Lung (tissue), 12 donors: ENCODE results near the gene ZYX. TPM values are rescaled to one million over a fixed set of nuclear protein-coding genes. Genes with fewer than 3 reads are reported as not detected.
"Not testable (repeated sequence)": the region's sequence is repeated elsewhere in the genome, so short reads cannot be mapped to it uniquely, and the experiment has no call there.

Experiments
- ATAC-seq: fragments of 200-7000 bp; cut with Tn5 transposase; one replicate; pipeline ENCODE4 v1.9.1; 2020; ENCODE audit warnings: moderate number of reproducible peaks; ENCODE audit not compliant: insufficient read depth, low FRiP score
- DNase-seq, 3 donors: peaks; one replicate each; pipeline ENCODE4 v3.0.0-alpha.2; 2013 to 2017
- H3K27ac ChIP-seq, 2 donors: one replicate each; pipeline ENCODE4 v1.5.1; 2013; ENCODE audit warnings: mild to moderate bottlenecking in 2 of 2, moderate library complexity in 2 of 2, control low read depth in 1 of 2, inconsistent platforms in 1 of 2, low read depth in 1 of 2, low read length in 1 of 2
- H3K27me3 ChIP-seq, 3 donors: one replicate each; pipeline ENCODE4 v1.5.1; 2013; ENCODE audit warnings: low read length in 2 of 3; ENCODE audit not compliant: control insufficient read depth in 3 of 3, insufficient read depth in 3 of 3
- H3K36me3 ChIP-seq, 4 donors: one replicate each; pipeline ENCODE4 v1.5.1; 2013; ENCODE audit warnings: low read length in 4 of 4, mild to moderate bottlenecking in 1 of 4, moderate library complexity in 1 of 4; ENCODE audit not compliant: control insufficient read depth in 4 of 4, insufficient read depth in 4 of 4
- H3K4me1 ChIP-seq, 5 donors: one replicate each; pipeline ENCODE4 v1.5.1; 2013; ENCODE audit warnings: low read length in 5 of 5, mild to moderate bottlenecking in 2 of 5, moderate library complexity in 1 of 5; ENCODE audit not compliant: control insufficient read depth in 5 of 5, insufficient read depth in 5 of 5
- H3K4me3 ChIP-seq: one replicate; pipeline ENCODE4 v1.5.1; 2013; ENCODE audit warnings: mild to moderate bottlenecking, control low read depth, moderate library complexity
- H3K9ac ChIP-seq, 2 donors: one replicate each; pipeline ENCODE4 v1.5.1; 2013; ENCODE audit warnings: low read length in 2 of 2, control low read depth in 1 of 2; ENCODE audit not compliant: insufficient read depth in 1 of 2
- H3K9me3 ChIP-seq, 4 donors: one replicate each; pipeline ENCODE4 v1.5.1; 2013; ENCODE audit warnings: low read length in 3 of 4, mild to moderate bottlenecking in 1 of 4, moderate library complexity in 1 of 4; ENCODE audit not compliant: control insufficient read depth in 4 of 4, insufficient read depth in 3 of 4
- WGBS, 2 donors: extraction: QIAGEN DNeasy Blood & Tissue Kit; methylation state at CpG; one replicate each; pipeline ENCODE4 v1.1.7; 2013; 5-methylcytosine and 5-hydroxymethylcytosine counted together
- polyA plus RNA-seq, 2 donors: library from polyadenylated mRNA; stranded (reverse); fragments of 200-250 nt; gene quantifications; one replicate each; pipeline ENCODE4 v1.2.1, GENCODE V29; 2013
- total RNA-seq, 2 donors: library from RNA; depleted of rRNA in 1 of 2; stranded (reverse); fragments of >200 nt in 1 of 2; gene quantifications; one replicate each; pipeline ENCODE4 v1.2.1, GENCODE V29; 2014 to 2021
- TF ChIP-seq, protein P1 (sequence below): IDR thresholded peaks from 2 replicates; pipeline ENCODE4 v1.5.1; 2012; ENCODE audit warnings: mild to moderate bottlenecking; ENCODE audit errors: control extremely low read depth, extremely low read depth
- donor health status: control.
- donor health status: control.
- donor health status: Bipolar disorder and iron deficiency.
- donor health status: healthy.
- donor health status: DM: yes; HTN: yes; CAD: no.

Gene ZYX
- total and polyA plus RNA-seq, 4 donors, result 98.9 to 310 (median 183) TPM

- TF ChIP-seq, protein P1, sequence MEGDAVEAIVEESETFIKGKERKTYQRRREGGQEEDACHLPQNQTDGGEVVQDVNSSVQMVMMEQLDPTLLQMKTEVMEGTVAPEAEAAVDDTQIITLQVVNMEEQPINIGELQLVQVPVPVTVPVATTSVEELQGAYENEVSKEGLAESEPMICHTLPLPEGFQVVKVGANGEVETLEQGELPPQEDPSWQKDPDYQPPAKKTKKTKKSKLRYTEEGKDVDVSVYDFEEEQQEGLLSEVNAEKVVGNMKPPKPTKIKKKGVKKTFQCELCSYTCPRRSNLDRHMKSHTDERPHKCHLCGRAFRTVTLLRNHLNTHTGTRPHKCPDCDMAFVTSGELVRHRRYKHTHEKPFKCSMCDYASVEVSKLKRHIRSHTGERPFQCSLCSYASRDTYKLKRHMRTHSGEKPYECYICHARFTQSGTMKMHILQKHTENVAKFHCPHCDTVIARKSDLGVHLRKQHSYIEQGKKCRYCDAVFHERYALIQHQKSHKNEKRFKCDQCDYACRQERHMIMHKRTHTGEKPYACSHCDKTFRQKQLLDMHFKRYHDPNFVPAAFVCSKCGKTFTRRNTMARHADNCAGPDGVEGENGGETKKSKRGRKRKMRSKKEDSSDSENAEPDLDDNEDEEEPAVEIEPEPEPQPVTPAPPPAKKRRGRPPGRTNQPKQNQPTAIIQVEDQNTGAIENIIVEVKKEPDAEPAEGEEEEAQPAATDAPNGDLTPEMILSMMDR, result no peak
- Histone ChIP-seq H3K4me3 (no peak overlapping the region), H3K27ac (no peak overlapping the region), H3K4me1 (no peaks in the 10 kb centered on the region), H3K36me3 (no peaks in the 10 kb centered on the region), H3K9ac (no peak overlapping the region), H3K9me3 (no peaks in the 10 kb centered on the region), H3K27me3 (peaks cover 0 to 3% (median 0%) of the 10 kb centered on the region in 3 donors)
- DNase-seq (no peak), ATAC-seq (no peak)
- 81 to 87% methylated on average over 3 of the region's 3 CpGs for WGBS, 2 donors
These were observed 40.9 kb downstream of the ZYX start for GRCh38 chr7:143422033-143422432.

DNA sequence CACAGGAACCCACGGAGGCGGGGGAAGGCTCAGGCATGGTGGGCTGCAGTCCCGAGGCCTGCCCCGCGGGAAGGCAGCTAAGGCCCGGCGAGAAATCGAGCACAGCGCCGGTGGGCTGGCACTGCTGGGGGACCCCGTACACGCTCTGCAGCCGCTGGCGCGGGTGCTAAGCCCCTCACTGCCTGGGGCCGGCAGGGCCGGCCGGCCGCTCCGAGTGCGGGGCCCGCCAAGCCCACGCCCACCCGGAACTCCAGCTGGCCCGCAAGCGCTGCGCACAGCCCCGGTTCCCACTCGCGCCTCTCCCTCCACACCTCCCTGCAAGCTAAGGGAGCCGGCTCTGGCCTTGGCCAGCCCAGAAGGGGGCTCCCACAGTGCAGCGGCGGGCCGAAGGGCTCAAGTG lies 43.3 kb downstream of the ZYX start:
- not testable (repeated sequence) for H3K27ac ChIP-seq, H3K9ac ChIP-seq, H3K36me3 ChIP-seq, H3K27me3 ChIP-seq, ATAC-seq, DNase-seq, H3K9me3 ChIP-seq, H3K4me3 ChIP-seq, H3K4me1 ChIP-seq
- 95 to 96% methylated on average over 25 to 34 of the region's 34 CpGs for WGBS, 2 donors

DNA sequence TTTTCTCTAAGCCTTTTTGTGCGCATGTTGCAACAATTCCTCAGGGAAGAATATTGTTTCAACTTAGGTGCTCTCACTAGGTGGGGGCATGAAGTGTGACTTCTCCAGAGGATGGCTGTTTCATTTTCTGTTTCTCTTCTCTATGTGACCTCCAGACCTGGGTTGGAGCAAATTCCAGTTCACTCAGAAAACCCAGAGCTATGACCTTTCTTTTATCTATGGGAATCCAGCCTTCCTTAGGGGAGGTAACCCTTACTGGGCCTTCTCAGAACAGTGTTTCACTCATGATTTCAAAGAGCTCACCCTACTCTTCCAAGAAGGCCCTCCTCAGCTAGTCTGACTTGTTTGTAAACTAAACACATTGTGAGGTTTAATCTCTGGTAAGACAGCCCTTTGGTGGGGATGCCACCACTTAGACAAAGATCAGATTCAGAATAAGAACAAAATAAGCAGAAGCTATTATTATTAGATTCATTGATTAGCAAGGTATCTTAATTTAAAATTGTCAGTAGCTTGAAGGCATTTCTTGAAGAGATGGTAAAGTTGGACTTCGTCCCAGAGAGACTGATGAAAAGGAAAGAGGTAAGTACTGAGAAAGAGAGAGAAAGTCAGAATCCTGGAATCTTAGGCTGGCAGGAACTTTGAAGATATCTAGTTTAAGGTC lies 45.5 kb downstream of the ZYX start:
- Histone ChIP-seq H3K9ac (no peak overlapping the region), H3K4me1 (no peaks in the 10 kb centered on the region), H3K36me3 (no peaks in the 10 kb centered on the region), H3K4me3 (no peak overlapping the region), H3K27ac (no peak overlapping the region), H3K27me3 (no peaks in the 10 kb centered on the region), H3K9me3 (no peaks in the 10 kb centered on the region)
- TF ChIP-seq, protein P1, result no peak
- no peak for DNase-seq
- ATAC-seq, result no peak
- 92% methylated on average over 2 of the region's 2 CpGs for WGBS, 2 donors

GRCh38 chr7:143429770-143430698 lies 48.9 kb downstream of the ZYX start:
- no peaks in the 10 kb centered on the region for H3K4me1 ChIP-seq
- no peaks in the 10 kb centered on the region for H3K9me3 ChIP-seq
- H3K4me3 ChIP-seq, result no peak overlapping the region
- H3K27ac ChIP-seq, result no peak overlapping the region
- WGBS, 2 donors, result 71 to 77% methylated on average over 10 of the region's 10 CpGs
- DNase-seq, result no peak
- TF ChIP-seq, protein P1, result no peak
- H3K36me3 ChIP-seq, result no peaks in the 10 kb centered on the region
- no peak overlapping the region for H3K9ac ChIP-seq
- peaks cover 0 to 2% (median 0%) of the 10 kb centered on the region in 3 donors for H3K27me3 ChIP-seq
- ATAC-seq, result no peak
